ENCODE measurements around the gene G6PC3.
"Not testable (repeated sequence)": the region's sequence is repeated elsewhere in the genome, so short reads cannot be mapped to it uniquely, and the experiment has no call there.

The G6PC3 gene

DNA sequence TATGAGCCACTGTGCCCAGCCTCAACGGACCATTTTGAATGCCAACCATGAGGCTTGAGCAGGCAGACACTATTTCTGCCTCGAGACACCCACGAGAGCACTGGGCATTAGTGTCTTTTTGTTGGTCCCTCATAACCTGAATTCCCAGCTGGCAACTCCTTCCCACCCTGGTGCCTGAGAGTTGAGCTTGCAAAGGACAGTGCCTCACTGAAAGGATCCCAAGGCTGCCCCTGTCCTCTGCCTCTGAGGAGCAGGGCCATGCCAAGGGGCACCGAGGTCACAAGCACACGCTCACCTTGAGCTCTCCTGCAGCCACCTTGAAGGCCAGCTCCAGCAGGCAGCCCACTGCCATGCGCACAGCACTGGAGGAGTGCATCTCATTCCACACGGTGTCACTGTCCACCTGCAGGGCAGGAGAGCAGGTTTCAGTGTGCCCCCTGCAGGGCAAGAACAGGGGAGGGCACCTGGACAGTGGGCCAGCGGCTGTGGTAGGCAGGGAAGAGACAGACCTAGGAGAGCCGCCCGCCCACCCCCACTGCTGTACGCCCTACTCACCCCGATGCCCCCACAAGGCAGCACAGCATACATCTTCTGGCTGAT, 12.8 kb downstream of the G6PC3 start:
- DNase-seq (ENCODE audit: low read depth in 2 of 2): no peak

DNA sequence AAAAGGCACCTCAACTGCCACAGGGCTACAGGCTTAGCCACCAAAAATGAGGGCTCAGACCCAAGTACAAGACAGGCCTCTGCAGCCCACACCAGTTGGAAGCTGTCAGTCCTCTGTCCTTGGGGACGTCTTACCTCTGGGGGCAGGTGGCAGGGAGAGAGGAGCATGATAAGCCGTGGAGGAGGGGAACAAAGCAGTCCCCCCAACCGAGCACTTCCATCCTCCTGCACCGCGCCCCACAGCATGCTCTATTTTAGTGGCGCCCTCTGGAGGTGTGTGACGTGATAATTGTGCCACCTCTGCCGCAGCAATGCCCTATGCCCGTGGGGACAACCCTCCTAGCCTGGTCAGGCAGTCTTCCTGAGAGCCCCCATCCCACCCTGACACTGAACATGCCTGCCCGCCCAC, 13.6 kb downstream of the G6PC3 start:
- peak in 1 of 2 experiments; percentile 55 for DNase-seq (ENCODE audit: low read depth in 2 of 2)

DNA sequence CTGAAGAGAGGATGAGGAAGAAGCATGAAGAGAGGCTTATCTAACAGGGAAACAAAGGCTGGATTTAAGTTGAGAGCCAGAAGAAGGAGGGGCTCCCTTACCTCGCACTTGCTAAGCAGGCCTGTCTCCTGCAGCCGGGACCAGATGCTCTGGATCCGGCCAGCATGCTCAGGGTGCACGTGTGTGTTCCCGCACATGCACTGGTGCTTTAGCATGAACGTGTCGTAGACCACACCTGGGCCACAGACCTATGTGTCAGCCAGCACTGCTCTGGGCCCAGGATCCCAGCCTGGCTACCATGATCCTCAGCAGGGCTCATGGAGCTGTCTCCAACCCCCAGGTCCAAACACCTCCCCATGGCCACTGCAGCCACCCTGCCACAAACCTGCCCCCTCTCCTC, 14.4 kb downstream of the G6PC3 start:
- no peak for DNase-seq (ENCODE audit: low read depth in 2 of 2)

DNA sequence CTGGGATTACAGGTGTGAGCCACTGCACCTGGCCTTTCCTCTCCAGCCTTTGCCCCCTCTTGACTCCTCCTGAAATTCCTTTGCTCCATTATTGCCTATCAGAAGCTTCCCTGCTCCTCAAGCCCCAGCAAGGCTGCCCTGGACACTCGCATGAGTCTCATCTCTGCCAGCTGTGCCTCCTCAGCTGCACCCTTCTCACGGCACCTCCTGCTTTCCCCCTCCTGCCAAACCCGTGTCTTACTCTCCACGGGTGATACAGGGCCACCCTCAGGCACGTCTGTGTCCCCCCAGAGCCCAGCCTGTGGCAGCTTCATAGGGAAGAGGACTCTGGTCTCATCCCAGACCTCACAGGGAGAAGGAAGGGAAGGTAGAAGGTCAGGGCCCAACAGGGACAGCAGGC, 15.4 kb downstream of the G6PC3 start:
- DNase-seq (ENCODE audit: low read depth in 2 of 2): no peak

- peak; percentile 36 to 47 for DNase-seq (ENCODE audit: low read depth in 2 of 2)
Measured at GRCh38 chr17:44086364-44087311, 16.1 kb downstream of the G6PC3 start.

DNA sequence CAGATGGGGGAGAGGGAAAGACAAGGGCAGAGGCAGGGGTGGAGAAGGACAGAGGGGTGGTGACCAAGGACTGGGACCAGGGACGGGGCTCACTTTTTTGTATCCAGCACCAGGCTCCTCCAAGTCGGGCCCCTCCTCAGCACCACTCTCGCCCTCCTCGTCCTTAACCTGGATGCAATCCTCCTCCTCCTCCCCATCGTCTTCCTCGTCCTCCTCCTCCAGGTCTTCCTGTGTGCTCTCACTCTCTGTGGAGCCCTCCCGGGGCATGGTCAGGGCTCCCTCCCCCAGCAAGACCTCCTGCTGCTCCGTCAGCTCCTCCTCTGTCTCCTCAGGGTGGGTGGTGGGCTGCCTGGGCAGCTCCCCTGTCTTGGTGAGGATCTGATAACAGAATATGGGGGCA, 16.8 kb downstream of the G6PC3 start:
- no peak for DNase-seq (ENCODE audit: low read depth in 2 of 2)

DNA sequence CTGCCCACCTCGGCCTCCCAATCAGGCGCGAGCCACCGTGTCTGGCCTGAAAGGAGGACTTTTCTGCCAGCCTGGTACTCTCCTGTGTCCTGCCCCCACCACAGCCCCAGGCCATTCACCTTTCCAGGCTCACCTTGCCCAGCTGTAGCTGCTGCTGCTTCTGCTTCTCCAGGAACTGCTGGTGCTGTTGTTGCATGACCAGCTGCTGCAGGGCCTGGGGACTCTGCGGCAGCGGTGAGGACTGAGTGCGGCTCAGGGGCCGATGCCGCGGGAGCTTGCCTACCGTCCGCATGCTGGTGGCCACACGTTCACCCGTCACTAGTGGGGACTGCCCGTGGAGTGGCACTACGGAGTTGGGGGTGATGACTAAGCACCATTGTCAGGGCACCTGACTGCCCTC, 17.7 kb downstream of the G6PC3 start:
- no peak for DNase-seq (ENCODE audit: low read depth in 2 of 2)

- DNase-seq (ENCODE audit: low read depth in 2 of 2): no peak
Measured at GRCh38 chr17:44091200-44091997, 20.9 kb downstream of the G6PC3 start.

- no peak for DNase-seq (ENCODE audit: low read depth in 2 of 2)
Measured at GRCh38 chr17:44092051-44092450, 21.5 kb downstream of the G6PC3 start.

- DNase-seq (ENCODE audit: low read depth in 2 of 2): no peak
Measured at GRCh38 chr17:44093231-44093900, 22.8 kb downstream of the G6PC3 start.

- no peak for DNase-seq (ENCODE audit: low read depth in 2 of 2)
Measured at GRCh38 chr17:44094701-44095387, 24.3 kb downstream of the G6PC3 start.

DNA sequence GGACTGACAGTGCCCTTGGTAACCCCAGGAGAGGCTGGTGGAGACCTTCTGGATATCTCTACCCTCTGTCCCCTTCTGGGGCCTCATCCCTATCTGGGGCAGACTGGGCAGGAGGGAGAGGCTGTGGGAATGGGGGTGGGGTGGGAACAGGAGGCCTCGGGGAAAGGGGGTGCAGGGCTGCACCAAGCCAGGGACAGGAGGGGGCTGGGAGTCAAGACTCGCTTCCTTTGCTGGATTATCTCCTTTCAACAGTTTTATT, 24.8 kb downstream of the G6PC3 start:
- DNase-seq (ENCODE audit: low read depth in 2 of 2): no peak

- no peak for DNase-seq (ENCODE audit: low read depth in 2 of 2)
Measured at GRCh38 chr17:44095647-44096496, 25.3 kb downstream of the G6PC3 start.

- no peak for DNase-seq (ENCODE audit: low read depth in 2 of 2)
Measured at GRCh38 chr17:44097110-44097958, 26.8 kb downstream of the G6PC3 start.

GRCh38 chr17:44101858-44102257, 31.3 kb downstream of the G6PC3 start:
- not testable (repeated sequence) for DNase-seq (ENCODE audit: low read depth in 2 of 2)

GRCh38 chr17:44102849-44103622, 32.5 kb downstream of the G6PC3 start:
- no peak for DNase-seq (ENCODE audit: low read depth in 2 of 2)

DNA sequence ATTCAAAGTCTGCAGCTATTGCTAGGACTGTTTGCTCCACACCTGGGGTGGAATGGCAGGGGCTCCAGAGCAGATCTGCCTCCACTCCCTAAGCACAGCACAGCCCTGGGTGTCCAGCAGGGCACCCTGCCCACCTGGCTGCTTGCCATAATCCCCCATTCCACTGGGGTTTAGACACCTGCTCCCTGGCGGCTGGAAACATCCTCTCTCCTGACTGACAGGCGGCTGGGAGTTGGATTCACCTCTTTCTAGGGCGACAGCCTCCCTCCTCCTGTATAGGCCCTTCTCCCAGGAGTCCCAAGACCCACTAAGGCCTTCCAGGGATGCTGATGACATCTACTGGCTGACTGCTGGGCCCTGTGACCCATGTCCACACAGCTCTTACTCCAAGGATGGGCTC, 34.9 kb downstream of the G6PC3 start:
- DNase-seq (ENCODE audit: low read depth in 2 of 2): no peak

- no peak for DNase-seq (ENCODE audit: low read depth in 2 of 2)
Measured at GRCh38 chr17:44105941-44106340, 35.4 kb downstream of the G6PC3 start.

DNA sequence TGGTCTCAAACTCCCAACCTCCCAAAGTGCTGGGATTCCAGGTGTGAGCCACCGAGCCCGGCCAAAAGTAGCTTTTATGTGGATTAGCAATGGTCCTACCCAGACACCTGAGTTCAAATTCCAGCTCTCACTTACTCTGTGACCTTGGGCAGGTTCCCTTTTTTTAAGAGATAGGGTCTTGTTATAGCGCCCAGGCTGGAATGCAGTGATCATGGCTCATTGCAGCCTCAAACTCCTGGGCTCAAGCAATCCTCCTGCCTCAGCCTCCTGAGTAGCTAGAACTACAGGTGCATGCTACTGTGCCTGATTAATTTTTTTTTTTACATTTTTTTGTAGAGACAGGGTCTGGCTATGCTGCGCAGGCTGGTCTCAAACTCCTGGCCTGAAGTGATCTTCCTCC, 36.3 kb downstream of the G6PC3 start:
- no peak for DNase-seq (ENCODE audit: low read depth in 2 of 2)
